HG03575 (cell line): Measurements from ENCODE around the gene SUCO.

ENCODE experiments used
- ATAC-seq: cut with Tn5 transposase; IDR thresholded peaks from one replicate; pipeline ENCODE4 v1.9.1; 2021; ENCODE audit not compliant: unreplicated experiment, insufficient number of reproducible peaks, low FRiP score; ENCODE audit errors: extremely low read depth

SUCO gene

GRCh38 chr1:172630056-172630818 lies 97.3 kb downstream of the SUCO start:
- no peak for ATAC-seq

DNA sequence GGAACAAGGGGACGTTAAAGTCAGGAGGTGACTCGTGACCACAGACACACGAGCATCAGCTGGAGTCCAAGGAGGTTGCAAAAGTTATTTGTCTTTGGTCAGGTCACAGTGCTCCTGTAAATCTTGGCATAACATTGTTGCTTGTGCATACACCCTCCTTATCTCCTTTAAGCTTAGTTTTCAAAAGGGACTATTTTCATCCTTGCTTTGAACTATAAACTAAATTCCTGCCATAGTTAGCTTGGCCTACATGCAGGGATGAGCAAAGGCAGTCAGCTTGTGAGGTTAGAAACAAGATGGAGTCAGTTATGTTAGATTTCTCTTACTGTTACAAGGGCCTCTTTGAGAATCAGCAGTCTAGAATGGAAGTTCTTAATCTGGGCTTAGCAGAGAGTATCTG lies 97.9 kb downstream of the SUCO start:
- no peak for ATAC-seq

GRCh38 chr1:172637522-172637921 lies 104.6 kb downstream of the SUCO start:
- ATAC-seq: no peak

DNA sequence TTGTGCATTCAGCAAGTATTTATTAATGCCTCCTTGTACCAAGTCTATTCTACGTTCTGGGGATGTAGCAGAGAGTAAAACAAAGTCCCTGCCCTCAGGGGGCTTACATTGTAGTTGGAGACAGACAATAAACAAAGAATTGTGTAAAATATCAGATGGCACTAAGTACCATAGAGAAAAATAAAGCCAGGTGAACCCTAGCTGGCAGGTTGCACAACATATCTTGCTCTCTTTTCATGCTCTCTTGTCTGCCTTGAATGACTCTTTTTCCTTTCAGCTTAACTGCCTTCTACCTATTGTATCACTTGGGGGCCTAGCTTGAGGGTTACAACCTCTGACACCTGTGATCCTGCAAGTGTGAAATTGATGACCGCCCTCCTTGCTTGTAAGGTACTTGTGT lies 105.3 kb downstream of the SUCO start:
- ATAC-seq: no peak

GRCh38 chr1:172638885-172639831 lies 106.2 kb downstream of the SUCO start:
- ATAC-seq: no peak

DNA sequence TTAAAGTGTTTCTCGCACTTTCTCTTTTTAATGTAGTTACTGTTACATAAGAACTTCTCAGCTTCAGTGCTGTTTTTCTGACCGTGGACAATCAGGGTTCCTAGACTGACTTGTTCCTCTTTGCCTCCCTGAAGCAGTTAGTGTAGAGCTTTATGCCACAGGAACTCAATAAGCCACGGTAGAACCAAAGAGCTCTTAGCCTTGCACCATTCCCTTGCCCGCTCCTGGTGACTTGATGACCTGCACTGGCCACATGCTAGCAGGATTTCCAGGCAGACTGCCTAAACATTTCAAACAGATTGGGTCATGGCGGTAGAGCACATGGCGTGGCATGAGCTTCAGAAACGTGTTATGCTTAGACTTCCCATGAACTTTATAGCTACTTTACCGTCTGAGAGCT lies 107.2 kb downstream of the SUCO start:
- ATAC-seq: no peak

DNA sequence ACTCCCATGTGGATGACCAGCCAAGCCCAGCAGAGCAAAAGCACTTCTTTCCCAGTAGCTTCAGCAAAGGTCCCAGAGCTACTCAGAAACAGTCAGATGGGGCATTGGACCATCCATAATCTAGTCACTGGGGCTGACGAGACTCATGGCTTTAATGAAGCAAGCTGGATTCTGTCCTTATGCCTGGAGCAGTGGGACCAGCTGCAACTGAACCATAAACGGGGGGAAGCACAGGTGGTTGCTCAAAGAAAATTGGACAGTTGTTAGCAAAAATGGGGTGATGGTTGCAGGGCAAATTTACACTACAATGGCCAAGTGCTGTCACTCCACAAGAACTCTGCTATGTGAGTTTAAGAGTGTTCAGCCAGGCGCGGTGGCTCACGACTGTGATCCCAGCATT lies 108.5 kb downstream of the SUCO start:
- no peak for ATAC-seq

- no peak for ATAC-seq
Observed at GRCh38 chr1:172642970-172643369, 110.0 kb downstream of the SUCO start.

GRCh38 chr1:172646653-172647052 lies 113.7 kb downstream of the SUCO start:
- ATAC-seq: no peak

DNA sequence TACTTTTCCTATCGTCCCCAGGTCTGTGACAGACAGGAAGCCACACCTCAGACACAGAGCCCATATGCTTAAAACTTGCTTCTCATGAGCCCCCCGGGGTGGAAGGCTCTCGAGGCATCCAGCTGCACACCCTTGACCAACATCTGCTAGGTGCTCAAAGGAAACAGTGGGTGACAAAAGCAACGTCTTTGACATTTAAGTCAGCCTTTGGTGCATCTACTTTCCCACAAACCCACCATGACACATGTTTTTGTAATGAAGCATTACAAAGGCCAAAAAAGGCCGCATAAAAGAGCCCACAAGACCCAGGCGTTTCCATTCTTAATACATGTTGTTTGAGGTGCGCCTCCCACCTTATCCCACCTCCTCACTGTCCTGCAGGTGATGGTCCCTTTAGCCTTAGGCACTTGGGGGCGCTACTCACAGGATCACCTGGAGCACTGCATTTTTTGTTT lies 114.2 kb downstream of the SUCO start:
- no peak for ATAC-seq

- ATAC-seq: no peak
Observed at GRCh38 chr1:172647987-172648386, 115.0 kb downstream of the SUCO start.

GRCh38 chr1:172650474-172651193 lies 117.7 kb downstream of the SUCO start:
- no peak for ATAC-seq

DNA sequence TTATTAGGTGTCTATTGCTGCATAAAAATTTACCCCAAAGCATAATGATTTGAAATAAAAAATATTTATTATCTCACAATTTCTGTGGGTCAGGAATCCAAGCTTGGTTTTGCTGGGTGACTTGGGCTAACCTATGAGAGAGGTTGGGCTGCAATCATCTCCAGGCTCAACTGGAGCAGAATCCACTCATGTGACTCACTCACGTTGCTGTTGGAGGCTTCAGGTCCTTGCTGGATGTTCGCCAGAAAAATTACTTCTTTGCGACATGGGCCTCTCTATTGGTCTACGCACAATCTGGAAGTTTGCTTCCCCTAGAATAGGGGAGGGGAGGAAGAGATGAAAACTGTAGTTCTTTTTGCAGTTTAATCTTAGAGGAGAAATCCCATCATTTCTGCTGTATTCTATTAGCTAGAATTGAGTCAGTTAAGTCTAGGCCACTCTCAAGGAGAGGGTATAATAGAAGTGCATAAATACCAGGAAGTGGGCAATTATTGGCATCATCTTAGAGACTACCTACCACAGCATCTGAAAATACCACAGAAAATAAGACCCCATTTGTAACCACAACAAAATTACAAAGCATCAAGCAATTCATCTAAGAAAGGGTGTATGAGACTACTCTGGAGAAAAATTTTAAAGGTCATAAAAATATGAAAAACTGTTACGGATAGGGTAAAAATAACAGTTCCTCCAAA lies 120.2 kb downstream of the SUCO start:
- ATAC-seq: no peak

DNA sequence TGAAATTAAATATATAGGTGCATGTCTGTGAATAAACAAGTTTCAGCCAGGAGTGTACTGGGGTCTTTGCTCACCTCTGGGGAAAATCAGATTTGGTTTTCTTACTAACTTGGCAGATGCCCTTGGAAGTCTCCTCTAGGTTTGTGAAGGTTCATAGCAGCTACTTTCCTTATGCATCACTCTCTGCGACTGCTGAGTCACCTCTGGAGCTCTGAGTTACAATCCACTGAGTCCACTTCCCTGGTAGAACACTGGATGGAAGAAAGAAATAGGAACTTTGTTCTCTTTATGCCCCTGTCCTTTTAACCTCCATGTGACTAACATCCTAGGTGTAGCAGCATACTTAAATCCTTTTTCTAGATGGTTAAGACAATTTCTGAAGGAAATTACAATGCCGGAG lies 121.6 kb downstream of the SUCO start:
- ATAC-seq: no peak

- no peak for ATAC-seq
Observed at GRCh38 chr1:172656576-172656975, 123.6 kb downstream of the SUCO start.

- no peak for ATAC-seq
Observed at GRCh38 chr1:172657586-172657985, 124.6 kb downstream of the SUCO start.

DNA sequence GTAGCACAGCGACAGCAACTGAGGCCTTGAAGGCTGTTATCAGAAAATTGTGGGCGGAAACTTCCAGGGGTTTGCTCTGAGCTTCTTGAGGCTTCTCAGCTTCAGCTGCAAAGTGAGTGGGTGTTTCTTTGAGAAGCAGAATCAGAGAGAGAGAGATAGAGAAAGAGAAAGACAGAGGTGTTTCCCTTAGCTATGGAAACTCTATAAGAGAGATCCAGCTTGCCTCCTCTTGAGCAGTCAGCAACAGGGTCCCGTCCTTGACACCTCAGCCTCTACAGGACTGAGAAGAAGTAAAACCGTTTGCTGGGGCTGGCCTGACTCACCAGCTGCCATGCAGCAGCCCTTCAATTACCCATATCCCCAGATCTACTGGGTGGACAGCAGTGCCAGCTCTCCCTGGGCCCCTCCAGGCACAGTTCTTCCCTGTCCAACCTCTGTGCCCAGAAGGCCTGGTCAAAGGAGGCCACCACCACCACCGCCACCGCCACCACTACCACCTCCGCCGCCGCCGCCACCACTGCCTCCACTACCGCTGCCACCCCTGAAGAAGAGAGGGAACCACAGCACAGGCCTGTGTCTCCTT lies 126.0 kb downstream of the SUCO start, which contains the start of gene FASLG:
TSS of gene FASLG (plus strand) at position 233 of the 583 bp plus-strand sequence. CDS start at position 332, 99 bp downstream.
- ATAC-seq: no peak

GRCh38 chr1:172661107-172661506 lies 128.2 kb downstream of the SUCO start:
- no peak for ATAC-seq
